IMR-90 (cell line): ENCODE measurements around the gene RPS27. TPM values are rescaled to one million over a fixed set of nuclear protein-coding genes. Genes with fewer than 3 reads are reported as not detected.
"Not testable (repeated sequence)": the region's sequence is repeated elsewhere in the genome, so short reads cannot be mapped to it uniquely, and the experiment has no call there.

Experiments used
- ATAC-seq: fragments of 200-7000 bp; cut with Tn5 transposase; 2 replicates; pipeline ENCODE4 v1.9.1; 2020; ENCODE audit warnings: low read depth, mild to moderate bottlenecking, moderate library complexity
- BruUV-seq: library from RNA; stranded (reverse); fragments of 400-500 nt; replicated peaks from 2 replicates; lab custom pipeline; 2021; lab: Mats Ljungman, UMichigan
- CTCF ChIA-PET: fragments of 300-600 bp; formaldehyde crosslinking; extraction: SDS; loops from one replicate; lab custom pipeline; 2021; ENCODE audit warnings: antibody characterized with exemption; lab: Yijun Ruan, JAX
- POLR2A ChIA-PET: fragments of 300-600 bp; sonication (Branson Sonifier 250); formaldehyde crosslinking; loops from one replicate; lab custom pipeline; 2022; ENCODE audit warnings: antibody characterized with exemption; ENCODE audit not compliant: unreplicated experiment; lab: Charles Lee
- DNase-seq: peaks from one replicate; pipeline ENCODE4 v3.0.0; 2013
- H2AFZ ChIP-seq: replicated peaks from 2 replicates; pipeline ENCODE3; 2013; ENCODE audit warnings: low read length, mild to moderate bottlenecking; ENCODE audit not compliant: poor library complexity
- H2AK5ac ChIP-seq: 2 replicates; pipeline ENCODE4 v1.6.1; 2013; ENCODE audit warnings: low read depth, low read length, inconsistent platforms
- H2AK9ac ChIP-seq: replicated peaks from 2 replicates; pipeline ENCODE3; 2013; ENCODE audit warnings: mild to moderate bottlenecking, low read depth, low read length, moderate library complexity; ENCODE audit not compliant: poor library complexity
- H2BK120ac ChIP-seq: 2 replicates; pipeline ENCODE4 v1.6.1; 2013; ENCODE audit warnings: low read depth, low read length, inconsistent platforms
- H2BK15ac ChIP-seq: 3 replicates; pipeline ENCODE4 v1.6.1; 2013; ENCODE audit warnings: low read depth, low read length, inconsistent platforms
- H2BK20ac ChIP-seq: 2 replicates; pipeline ENCODE4 v1.6.1; 2013; ENCODE audit warnings: low read depth, mild to moderate bottlenecking, inconsistent platforms, low read length, moderate library complexity
- H2BK5ac ChIP-seq: 2 replicates; pipeline ENCODE4 v1.6.1; 2013; ENCODE audit warnings: mild to moderate bottlenecking, low read depth, low read length, inconsistent platforms; ENCODE audit not compliant: poor library complexity, severe bottlenecking
- H3K14ac ChIP-seq: replicated peaks from 2 replicates; pipeline ENCODE4 v1.6.1; 2013; ENCODE audit warnings: low read depth, low read length, inconsistent platforms
- H3K18ac ChIP-seq: 2 replicates; pipeline ENCODE4 v1.6.1; 2013; ENCODE audit warnings: low read depth, low read length, control low read depth
- H3K23ac ChIP-seq: 2 replicates; pipeline ENCODE4 v1.6.1; 2013; ENCODE audit warnings: low read depth, low read length, inconsistent platforms
- H3K27ac ChIP-seq: 2 replicates; pipeline ENCODE4 v1.5.1; 2013; ENCODE audit warnings: mild to moderate bottlenecking, control low read depth, low read length; ENCODE audit not compliant: insufficient read depth
- H3K27me3 ChIP-seq: 2 replicates; pipeline ENCODE4 v1.6.1; 2013; ENCODE audit warnings: low read length; ENCODE audit not compliant: control insufficient read depth, insufficient read depth
- H3K36me3 ChIP-seq: 2 replicates; pipeline ENCODE4 v1.6.1; 2013; ENCODE audit warnings: low read length, mixed read lengths; ENCODE audit not compliant: control insufficient read depth, insufficient read depth
- H3K4ac ChIP-seq: 2 replicates; pipeline ENCODE4 v1.6.1; 2013; ENCODE audit warnings: low read depth, low read length, inconsistent platforms
- H3K4me1 ChIP-seq: 2 replicates; pipeline ENCODE4 v1.6.1; 2013; ENCODE audit warnings: low read length, mixed read lengths; ENCODE audit not compliant: control insufficient read depth, insufficient read depth
- H3K4me2 ChIP-seq: 2 replicates; pipeline ENCODE4 v1.6.1; 2013; ENCODE audit warnings: low read depth, mild to moderate bottlenecking, control low read depth, low read length, moderate library complexity
- H3K4me3 ChIP-seq: 2 replicates; pipeline ENCODE4 v1.5.1; 2013; ENCODE audit warnings: low read depth, mild to moderate bottlenecking, control low read depth, low read length, moderate library complexity; ENCODE audit not compliant: insufficient read depth
- H3K56ac ChIP-seq: 2 replicates; pipeline ENCODE4 v1.6.1; 2013; ENCODE audit warnings: low read length, inconsistent platforms; ENCODE audit not compliant: insufficient read depth; ENCODE audit errors: extremely low read depth
- H3K79me1 ChIP-seq, 2 experiments: 2 replicates each; pipeline ENCODE4 v1.6.1; 2013; ENCODE audit warnings: low read length in 2 of 2, inconsistent platforms in 1 of 2, low read depth in 1 of 2
- H3K9ac ChIP-seq: 2 replicates; pipeline ENCODE4 v1.6.1; 2013; ENCODE audit warnings: low read depth, low read length, control low read depth
- H3K9me1 ChIP-seq: 2 replicates; pipeline ENCODE4 v1.6.1; 2013; ENCODE audit warnings: low read length, inconsistent platforms; ENCODE audit not compliant: insufficient read depth
- H3K9me3 ChIP-seq: 2 replicates; pipeline ENCODE4 v1.6.1; 2013; ENCODE audit warnings: low read length; ENCODE audit not compliant: control insufficient read depth, insufficient read depth
- H4K20me1 ChIP-seq: 2 replicates; pipeline ENCODE4 v1.6.1; 2013; ENCODE audit warnings: low read length, inconsistent platforms; ENCODE audit not compliant: insufficient read depth
- H4K5ac ChIP-seq: 2 replicates; pipeline ENCODE4 v1.6.1; 2013; ENCODE audit warnings: mild to moderate bottlenecking, low read depth, low read length, control low read depth
- H4K8ac ChIP-seq, 2 experiments: 2 replicates each; pipeline ENCODE4 v1.6.1; 2013; ENCODE audit warnings: low read depth in 2 of 2, low read length in 2 of 2, control low read depth in 1 of 2, inconsistent platforms in 1 of 2
- H4K91ac ChIP-seq: 2 replicates; pipeline ENCODE4 v1.6.1; 2013; ENCODE audit warnings: low read depth, low read length, inconsistent platforms; ENCODE audit not compliant: insufficient read depth
- WGBS, 2 experiments: methylation state at CpG; one replicate each; pipeline versions ENCODE4 v1.1.5 to v1.1.7; 2013; ENCODE audit warnings: missing lambda C conversion rate in 2 of 2; ENCODE audit not compliant: insufficient read length in 1 of 2; ENCODE audit errors: extremely low coverage in 2 of 2; 5-methylcytosine and 5-hydroxymethylcytosine counted together
- dilution Hi-C: fragments of 300-500 bp; cut with HindIII; formaldehyde crosslinking; loops from one replicate; pipeline ENCODE4 v1.14.3; 2018; ENCODE audit warnings: low sequenced_read_pairs; ENCODE audit not compliant: unreplicated experiment
- in situ Hi-C: fragments of 300-500 bp; cut with MboI; formaldehyde crosslinking; loops from 3 replicates; pipeline ENCODE4 v1.14.3; 2019; ENCODE audit warnings: low sequenced_read_pairs, inconsistent platforms, mixed read lengths
- intact Hi-C: fragments of 100-400 bp; cut with micrococcal nuclease; formaldehyde crosslinking; loops from 2 replicates; pipeline ENCODE4 v1.10.0; 2022
- polyA plus RNA-seq, 3 experiments: library from polyadenylated mRNA; depleted of rRNA; stranded (reverse); fragments of >200 nt; gene quantifications; 2 replicates each; pipeline ENCODE4 v1.2.3, GENCODE V29; 2012; ENCODE audit warnings: low replicate concordance in 1 of 3
- total RNA-seq: library from RNA; depleted of rRNA; stranded (reverse); fragments of >200 nt; gene quantifications from 2 replicates; pipeline ENCODE4 v1.2.3, GENCODE V29; 2012

The RPS27 gene
- total and polyA plus RNA-seq, 2 of the 4 experiments (the other 2 are of a cell fraction) = 320 to 6,236 TPM

GRCh38 chr1:154012543-154012942, 22.0 kb downstream of the RPS27 start:
- H2AK9ac ChIP-seq, H3K79me1 ChIP-seq, H3K9ac ChIP-seq, H4K8ac ChIP-seq, H3K56ac ChIP-seq, H3K4me2 ChIP-seq, H4K91ac ChIP-seq, H2BK5ac ChIP-seq, H3K4me3 ChIP-seq, H3K18ac ChIP-seq, H2AFZ ChIP-seq, intact Hi-C loops, H3K14ac ChIP-seq, ATAC-seq, H3K4me1 ChIP-seq, H4K20me1 ChIP-seq, dilution Hi-C loops, CTCF ChIA-PET, H3K27ac ChIP-seq, H3K27me3 ChIP-seq, H3K36me3 ChIP-seq, H2BK120ac ChIP-seq, H4K5ac ChIP-seq, H3K23ac ChIP-seq, H3K9me1 ChIP-seq, DNase-seq, H2BK20ac ChIP-seq, H3K9me3 ChIP-seq, H3K4ac ChIP-seq, H2AK5ac ChIP-seq, H2BK15ac ChIP-seq, BruUV-seq: not testable (repeated sequence)
- WGBS, 2 experiments = 95% methylated on average over 7 of the region's 14 CpGs; no CpG with 5 or more reads in 1 of the 2 experiments
- POLR2A ChIA-PET = interaction anchor here (0.6 kb wide), 1 partner anchor 124 kb away, joined by 4 read pairs; no protein-coding TSS in a partner anchor
- in situ Hi-C loops = loop anchor here (10.0 kb wide), 1 partner anchor 132 kb away; no protein-coding TSS in a partner anchor
